HG03196 (cell line): ENCODE measurements around the gene PLN.

Experiments used
- ATAC-seq: cut with Tn5 transposase; IDR thresholded peaks from one replicate; pipeline ENCODE4 v1.9.1; 2021; ENCODE audit not compliant: unreplicated experiment

PLN gene

DNA sequence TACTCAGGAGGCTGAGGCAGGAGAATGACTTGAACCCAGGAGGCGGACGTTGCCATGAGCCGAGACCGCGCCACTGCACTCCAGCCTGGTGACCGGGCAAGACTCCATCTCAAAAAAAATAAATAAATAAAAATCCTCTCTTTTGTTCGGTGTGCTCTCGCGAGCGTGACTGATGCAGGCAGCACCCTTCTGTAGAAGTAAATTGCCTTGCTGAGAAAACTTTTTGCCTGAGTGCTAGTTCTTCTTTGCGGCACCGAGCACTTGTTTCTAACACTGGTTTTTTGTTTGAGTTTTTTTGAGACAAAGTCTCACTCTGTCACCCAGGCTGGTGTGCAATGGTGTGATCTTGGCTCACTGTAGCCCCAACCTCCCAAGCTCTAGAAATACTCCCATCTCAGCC is 30.5 kb downstream of the PLN start:
- no peak for ATAC-seq

DNA sequence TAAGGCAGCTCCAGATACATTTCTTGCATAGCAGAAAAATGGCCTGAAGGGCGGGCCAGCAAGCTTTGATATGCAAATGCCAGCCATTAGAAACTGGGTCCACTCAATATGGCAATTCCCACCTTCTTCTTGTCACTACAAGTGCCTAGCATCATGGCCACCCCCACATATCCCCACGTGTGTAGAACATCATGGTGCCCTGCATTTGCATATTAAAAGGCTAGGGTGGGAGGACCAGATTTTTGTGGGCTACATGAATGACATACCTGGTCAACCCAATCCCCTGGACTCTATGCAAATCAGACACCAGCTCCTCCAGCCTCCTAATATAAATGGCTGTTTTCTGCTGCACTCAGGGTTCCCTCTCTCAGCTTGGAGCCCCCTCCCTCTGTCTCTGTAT is 31.7 kb downstream of the PLN start:
- no peak for ATAC-seq

DNA sequence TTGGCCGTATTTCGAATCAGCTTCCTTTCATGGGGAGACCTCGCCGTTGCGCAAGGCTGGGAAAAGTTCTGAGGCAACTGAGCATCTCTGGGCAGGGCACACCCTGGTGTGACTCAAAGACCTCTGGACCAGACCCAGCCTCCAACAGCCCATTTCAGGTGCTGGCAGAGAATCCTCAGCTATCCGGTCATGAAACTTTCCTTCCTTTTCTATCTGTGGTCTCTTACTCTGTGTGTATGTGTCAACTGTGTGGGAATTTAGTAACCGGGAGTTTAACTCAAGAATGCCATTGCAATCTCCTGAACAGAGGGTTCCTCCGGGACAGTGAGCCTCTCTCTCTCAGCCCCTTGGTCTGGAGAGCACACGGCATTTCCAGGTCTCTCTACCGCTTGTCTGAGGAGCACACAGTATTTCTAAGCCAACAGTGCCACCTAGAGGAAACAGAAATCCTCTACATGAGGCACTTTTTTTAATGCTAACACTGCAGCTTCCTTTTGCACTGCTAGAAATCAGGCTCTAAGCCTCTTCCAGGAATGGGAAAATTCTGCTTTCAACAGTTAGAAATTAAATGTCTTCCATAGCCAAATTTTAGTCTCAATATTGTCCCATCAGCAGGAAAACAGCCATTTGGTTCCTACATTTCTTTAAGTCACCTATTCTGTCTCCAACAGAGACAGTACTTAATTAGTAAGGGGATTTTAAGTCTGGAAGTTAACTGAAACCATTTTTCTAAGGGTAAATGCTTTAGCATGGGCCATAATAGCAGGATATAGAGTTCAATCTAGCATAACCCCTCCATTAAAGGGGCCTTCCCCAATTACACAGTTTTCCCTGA is 32.7 kb downstream of the PLN start:
- no peak for ATAC-seq

DNA sequence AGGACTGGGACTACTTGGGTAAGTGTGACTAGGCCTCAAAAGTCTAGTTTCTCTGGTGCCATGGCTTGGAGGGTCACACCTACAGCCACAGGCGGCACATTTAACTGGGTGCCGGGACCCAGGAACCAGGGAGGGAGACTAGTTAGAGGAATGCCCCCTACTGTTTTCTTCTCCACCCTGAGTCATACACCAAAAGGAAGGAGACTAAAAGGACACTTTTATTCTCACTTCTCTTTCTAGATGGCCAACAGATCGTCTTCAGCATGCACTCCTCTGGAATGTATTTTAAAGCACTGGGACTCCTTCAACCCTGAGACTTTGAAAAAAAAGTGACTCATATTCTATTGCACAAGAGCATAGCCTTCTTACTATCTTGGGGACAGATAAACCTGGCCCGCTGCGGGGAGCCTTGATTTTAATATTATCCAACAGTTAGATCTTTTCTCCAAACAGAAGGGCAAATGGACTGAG is 33.4 kb downstream of the PLN start:
- ATAC-seq, result no peak

DNA sequence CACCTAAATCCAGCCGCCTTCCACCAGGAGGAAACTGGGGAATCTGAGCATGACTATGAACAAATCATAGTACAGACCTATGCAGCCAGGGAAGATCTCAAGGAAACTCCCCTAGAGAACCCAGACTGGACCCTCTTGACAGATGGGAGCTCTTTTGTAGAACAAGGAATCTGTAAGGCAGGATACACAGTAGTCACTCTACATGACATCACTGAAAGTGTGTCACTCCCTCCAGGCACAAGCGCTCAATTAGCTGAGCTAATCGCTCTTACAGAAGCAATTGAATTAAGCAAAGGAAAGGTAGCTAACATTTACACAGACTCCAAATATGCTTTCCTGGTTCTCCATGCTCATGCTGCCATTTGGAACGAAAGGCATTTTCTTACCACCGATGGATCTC is 36.8 kb downstream of the PLN start:
- no peak for ATAC-seq

DNA sequence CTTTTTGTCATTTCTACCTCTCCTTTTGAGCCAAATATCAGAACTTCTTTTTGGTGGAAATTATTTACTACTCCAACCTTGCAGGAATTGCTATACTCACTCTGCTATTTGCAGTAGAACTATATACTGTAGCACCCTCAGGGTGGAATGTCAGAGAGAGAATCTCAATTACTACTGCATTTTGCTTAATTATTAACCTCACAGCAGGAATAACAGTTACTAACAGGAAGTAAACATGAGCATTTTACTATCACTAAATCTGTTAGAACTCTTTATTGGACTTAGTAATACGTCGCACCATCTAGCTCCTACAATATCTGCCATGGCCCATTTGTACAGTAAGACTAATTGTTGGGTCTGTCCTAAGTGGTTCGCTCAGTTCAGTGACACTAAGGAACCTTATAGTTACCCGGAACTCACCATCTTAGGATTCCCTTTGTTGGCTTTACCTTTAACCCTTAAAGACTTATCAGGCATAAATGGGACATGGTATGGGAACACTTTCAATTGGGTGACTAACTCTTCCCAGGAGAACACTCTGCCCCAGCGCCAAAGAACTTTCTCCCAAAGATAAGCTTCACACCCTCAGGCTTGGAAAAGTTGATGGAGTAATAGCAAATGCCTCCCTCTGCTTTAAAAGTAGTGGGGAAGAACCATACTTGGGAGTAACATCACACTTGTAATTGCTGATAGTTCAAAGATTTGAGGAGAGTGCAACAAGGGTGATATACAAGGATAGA is 38.8 kb downstream of the PLN start:
- no peak for ATAC-seq

DNA sequence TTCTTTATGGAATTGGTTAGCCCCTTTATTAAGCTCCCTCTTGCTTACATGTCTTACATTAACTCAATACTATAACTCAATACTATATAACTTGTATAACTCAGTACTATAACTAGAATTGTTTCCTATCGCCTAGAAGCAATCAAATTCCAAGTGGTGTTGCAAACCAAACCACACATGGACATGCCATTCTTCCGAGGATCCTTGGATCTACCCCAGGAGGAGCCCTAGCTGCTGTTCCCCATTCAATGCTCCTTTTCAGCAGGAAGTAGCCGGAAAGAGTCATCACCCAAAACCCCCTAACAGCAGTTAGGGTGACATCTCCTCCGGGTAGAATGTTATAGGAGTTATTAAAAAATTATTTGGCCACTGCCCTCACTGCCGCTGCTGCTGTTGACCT is 40.5 kb downstream of the PLN start:
- no peak for ATAC-seq

DNA sequence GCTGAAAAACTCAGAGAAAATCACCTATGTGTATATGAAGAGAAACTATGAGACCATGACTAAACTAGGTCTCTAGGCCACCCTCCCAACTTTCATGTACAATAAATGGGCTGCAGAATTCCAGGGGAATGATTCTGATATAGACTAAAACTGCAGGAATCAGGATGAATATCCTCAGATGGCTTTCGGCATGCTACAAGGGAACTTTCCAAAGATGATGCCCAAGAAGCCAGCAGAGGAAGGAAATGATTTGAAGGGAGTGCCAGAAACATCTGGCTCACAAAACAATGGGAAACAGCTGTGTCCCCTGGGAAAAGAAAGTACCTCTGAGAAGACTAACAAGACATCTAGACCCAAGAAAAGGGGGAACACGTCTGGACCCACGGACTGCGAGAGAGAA is 41.1 kb downstream of the PLN start:
- ATAC-seq, result no peak

DNA sequence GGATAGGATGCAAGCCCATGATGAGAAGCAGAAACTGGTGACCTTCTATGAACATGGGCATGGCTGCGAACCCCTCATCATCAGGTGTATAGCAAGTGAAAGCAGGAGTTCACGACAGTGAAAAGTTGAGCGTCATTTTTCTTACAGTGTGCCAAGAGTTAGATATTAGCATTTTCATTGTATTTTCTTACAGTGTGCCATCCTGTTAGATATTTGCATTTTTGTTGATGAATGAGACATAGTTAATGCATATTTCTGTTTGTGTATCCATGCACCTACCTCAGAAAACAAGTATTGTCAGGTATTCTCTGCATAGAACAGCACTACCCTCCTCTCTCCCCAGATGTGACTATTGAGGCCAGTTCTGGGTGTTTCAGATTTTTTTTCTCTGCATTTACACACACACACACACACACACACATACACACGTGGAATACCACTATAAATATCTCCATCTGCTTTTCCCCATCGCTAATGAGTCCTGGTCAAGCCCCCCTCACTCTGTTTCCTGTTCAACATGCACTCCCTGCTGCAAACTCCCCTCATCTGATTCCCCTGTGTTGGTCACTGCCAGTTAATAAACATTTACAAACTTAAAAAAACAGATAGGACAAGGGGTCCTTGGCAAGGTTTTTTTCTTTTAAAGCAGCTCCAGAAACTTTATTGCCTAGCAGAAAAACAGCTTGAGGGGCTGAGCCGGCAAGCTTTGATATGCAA is 41.7 kb downstream of the PLN start:
- no peak for ATAC-seq

DNA sequence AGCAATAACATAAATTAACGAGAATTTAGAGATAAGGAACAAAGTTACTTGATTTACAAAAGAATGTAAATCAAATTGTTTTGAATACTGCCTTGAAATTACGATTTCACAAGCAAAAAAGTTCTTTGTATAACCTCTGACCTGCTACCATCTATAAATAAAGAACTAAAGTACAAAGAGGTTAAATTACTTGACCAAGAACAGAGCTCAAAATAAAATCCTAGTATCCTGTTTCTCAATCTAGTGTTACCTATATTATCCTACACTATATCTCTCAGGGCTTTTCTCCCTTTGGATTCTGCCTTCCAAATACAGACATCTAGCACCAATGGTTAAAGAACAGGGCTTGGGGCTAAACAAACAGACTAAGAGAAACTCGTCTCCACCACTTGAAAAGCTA is 43.8 kb downstream of the PLN start:
- ATAC-seq, result no peak

DNA sequence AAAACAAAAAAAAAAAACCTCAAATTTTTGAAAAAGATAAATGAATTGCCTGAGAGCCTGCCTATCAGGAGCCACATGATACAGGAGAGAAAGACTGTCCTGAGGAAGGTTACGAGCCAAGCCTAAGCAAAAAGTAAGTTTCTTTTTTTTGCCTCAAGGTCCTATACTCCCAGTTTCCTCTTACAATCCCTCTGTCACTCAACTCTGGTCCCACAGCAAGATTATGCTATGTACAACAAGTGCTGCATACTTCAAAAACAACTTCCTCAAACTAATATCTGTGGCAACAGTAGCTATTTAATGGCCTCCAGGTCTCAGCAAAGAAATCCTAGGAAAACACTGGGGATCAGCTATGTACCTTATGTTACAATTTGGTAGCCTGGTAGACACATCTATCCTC is 46.8 kb downstream of the PLN start:
- ATAC-seq, result no peak

DNA sequence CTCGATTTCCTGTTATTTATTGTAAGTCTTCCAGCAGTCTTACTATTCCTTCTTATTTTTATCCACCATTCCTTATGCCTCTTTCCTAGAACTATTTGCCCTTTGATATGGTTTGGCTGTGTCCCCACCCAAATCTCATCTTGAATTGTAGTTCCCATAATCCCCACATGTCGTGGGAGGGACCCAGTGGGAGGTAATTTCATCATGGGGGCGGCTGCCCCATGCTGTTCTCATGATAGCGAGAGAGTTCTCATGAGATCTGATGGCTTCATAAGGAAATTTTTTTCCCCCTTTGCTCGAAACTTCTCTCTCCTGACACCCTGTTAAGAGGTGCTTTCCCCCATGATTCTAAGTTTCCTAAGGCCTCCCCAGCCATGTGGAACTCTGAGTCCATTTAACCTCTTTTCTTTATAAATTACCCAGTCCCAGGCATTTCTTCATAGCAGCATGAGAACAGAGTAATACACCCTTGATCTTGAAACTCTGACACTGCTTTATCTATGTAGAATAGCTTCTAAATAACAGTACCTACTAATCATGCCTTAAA is 48.8 kb downstream of the PLN start:
- no peak for ATAC-seq

DNA sequence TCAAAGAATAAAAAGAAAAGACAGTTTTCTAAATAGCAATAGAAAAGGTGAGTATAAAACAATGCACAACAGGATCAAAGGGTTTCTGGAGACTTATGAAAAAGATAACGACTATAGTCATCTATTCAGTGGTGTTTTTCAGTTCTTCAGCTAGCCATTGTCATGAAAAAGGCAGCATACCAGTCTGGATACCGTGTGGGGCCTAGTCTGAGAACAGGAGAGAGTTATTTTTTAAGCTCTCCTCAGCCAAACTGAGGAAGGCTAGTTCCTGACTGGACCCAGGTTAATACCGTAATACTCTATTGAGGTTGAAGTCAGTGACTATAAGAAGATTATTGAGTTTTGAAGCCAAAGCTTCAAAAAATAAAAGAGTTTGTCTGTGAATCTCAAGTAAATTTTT is 49.5 kb downstream of the PLN start:
- ATAC-seq, result no peak

DNA sequence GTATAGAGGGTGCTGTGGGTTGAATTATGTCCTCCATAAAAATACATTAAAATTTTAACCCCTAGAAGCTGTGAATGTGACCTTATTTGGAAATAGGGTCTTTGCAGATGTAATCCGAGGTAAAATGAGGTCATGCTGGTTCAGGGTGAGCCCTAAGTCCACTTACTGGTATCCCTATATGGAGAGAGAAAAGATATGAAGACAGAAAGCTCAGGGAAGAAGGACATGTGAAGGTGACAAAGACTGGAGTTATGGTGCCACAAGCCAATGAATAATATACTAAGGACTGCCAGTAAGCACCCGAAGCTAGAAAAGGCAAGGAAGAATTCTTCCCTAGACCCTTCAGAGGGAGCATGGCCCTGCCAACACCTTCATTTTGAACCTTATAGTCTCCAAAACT is 50.2 kb downstream of the PLN start:
- no peak for ATAC-seq

DNA sequence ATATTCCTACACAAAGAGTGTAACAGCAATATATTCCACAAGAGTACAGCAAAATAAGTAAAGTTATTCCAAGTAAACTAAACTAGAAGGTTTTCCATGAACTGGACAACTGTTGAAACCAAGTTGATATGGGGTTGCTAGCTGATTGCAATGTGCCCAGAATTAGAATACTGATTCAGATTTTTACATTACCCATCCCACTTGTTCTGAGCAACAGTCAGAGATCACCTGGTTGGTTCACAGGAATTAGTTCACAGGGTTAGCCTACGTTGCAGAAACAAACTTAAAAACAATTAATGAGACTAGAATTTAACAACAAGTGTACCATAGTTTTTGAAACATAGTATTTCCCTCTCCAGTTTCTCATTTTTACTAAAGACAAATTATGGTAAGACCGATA is 54.2 kb downstream of the PLN start:
- ATAC-seq, result no peak

DNA sequence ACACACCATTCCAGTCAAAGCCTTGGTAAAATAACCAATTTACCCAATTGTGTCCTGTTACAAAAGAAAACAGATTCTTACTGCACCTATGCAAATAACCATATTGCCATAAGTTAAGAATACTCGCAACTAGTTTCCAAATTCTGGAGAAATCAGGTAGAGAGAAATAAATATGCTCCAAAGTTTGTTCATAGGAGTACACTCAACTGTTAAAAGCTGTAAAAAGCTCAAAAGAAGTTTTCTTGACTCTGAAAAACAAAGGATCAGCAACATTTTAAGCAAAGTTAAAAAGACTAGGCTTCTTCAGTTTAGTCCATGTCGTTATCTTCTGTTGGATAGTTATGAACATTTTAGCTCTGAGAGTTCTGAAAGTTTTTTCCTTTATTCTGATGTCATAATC is 55.3 kb downstream of the PLN start:
- no peak for ATAC-seq

DNA sequence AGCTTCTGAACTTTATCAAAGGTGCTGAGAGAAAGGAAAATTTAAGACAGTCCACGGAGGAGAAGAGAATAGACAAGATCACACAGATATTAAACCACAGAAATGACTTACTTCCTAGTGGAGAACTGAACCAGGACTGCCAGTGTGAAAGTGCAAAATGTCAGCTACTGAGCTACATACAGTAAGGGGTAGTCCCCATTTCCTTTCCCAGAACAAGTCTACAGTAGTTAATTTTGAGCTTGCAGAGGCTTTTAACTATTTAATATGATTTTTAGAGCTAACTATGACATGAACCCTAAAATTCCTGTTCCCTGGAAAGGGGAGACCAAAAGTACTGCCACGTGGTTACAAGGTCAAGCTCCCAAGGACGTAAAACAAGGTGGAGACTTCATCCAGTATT is 58.2 kb downstream of the PLN start:
- no peak for ATAC-seq

DNA sequence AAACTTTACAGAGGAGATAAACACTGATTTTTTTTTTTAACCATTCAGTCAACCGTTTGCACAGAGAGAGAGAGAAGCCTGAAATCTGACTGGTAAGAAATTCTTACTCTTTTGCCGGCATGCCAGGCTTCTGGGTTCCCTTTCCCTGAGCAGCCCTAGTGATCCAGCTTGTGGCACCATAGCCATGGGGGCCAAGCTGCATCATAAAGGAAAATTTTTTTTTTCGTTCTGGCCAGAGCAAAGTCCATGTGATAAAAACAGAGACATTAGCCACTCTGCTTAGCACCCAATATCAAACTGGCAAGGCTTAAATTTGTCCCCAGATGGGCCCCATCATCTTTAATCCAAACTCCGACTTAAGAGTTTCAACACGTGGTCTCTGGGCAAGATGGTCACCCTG is 58.8 kb downstream of the PLN start:
- ATAC-seq, result no peak
